IMR-90 (cell line): ENCODE results near the gene SCFD2. TPM values are rescaled to one million over a fixed set of nuclear protein-coding genes. Genes with fewer than 3 reads are reported as not detected.

ENCODE experiments used
- ATAC-seq: fragments of 200-7000 bp; cut with Tn5 transposase; 2 replicates; pipeline ENCODE4 v1.9.1; 2020; ENCODE audit warnings: low read depth, mild to moderate bottlenecking, moderate library complexity
- BruUV-seq: library from RNA; stranded (reverse); fragments of 400-500 nt; replicated peaks from 2 replicates; lab custom pipeline; 2021; lab: Mats Ljungman, UMichigan
- CTCF ChIA-PET: fragments of 300-600 bp; formaldehyde crosslinking; extraction: SDS; loops from one replicate; lab custom pipeline; 2021; ENCODE audit warnings: antibody characterized with exemption; lab: Yijun Ruan, JAX
- POLR2A ChIA-PET: fragments of 300-600 bp; sonication (Branson Sonifier 250); formaldehyde crosslinking; loops from one replicate; lab custom pipeline; 2022; ENCODE audit warnings: antibody characterized with exemption; ENCODE audit not compliant: unreplicated experiment; lab: Charles Lee
- DNase-seq: peaks from one replicate; pipeline ENCODE4 v3.0.0; 2013
- H2AFZ ChIP-seq: replicated peaks from 2 replicates; pipeline ENCODE3; 2013; ENCODE audit warnings: low read length, mild to moderate bottlenecking; ENCODE audit not compliant: poor library complexity
- H2AK5ac ChIP-seq: 2 replicates; pipeline ENCODE4 v1.6.1; 2013; ENCODE audit warnings: low read depth, low read length, inconsistent platforms
- H2AK9ac ChIP-seq: replicated peaks from 2 replicates; pipeline ENCODE3; 2013; ENCODE audit warnings: mild to moderate bottlenecking, low read depth, low read length, moderate library complexity; ENCODE audit not compliant: poor library complexity
- H2BK120ac ChIP-seq: 2 replicates; pipeline ENCODE4 v1.6.1; 2013; ENCODE audit warnings: low read depth, low read length, inconsistent platforms
- H2BK15ac ChIP-seq: 3 replicates; pipeline ENCODE4 v1.6.1; 2013; ENCODE audit warnings: low read depth, low read length, inconsistent platforms
- H2BK20ac ChIP-seq: 2 replicates; pipeline ENCODE4 v1.6.1; 2013; ENCODE audit warnings: low read depth, mild to moderate bottlenecking, inconsistent platforms, low read length, moderate library complexity
- H2BK5ac ChIP-seq: 2 replicates; pipeline ENCODE4 v1.6.1; 2013; ENCODE audit warnings: mild to moderate bottlenecking, low read depth, low read length, inconsistent platforms; ENCODE audit not compliant: poor library complexity, severe bottlenecking
- H3K14ac ChIP-seq: replicated peaks from 2 replicates; pipeline ENCODE4 v1.6.1; 2013; ENCODE audit warnings: low read depth, low read length, inconsistent platforms
- H3K18ac ChIP-seq: 2 replicates; pipeline ENCODE4 v1.6.1; 2013; ENCODE audit warnings: low read depth, low read length, control low read depth
- H3K23ac ChIP-seq: 2 replicates; pipeline ENCODE4 v1.6.1; 2013; ENCODE audit warnings: low read depth, low read length, inconsistent platforms
- H3K27ac ChIP-seq: 2 replicates; pipeline ENCODE4 v1.5.1; 2013; ENCODE audit warnings: mild to moderate bottlenecking, control low read depth, low read length; ENCODE audit not compliant: insufficient read depth
- H3K27me3 ChIP-seq: 2 replicates; pipeline ENCODE4 v1.6.1; 2013; ENCODE audit warnings: low read length; ENCODE audit not compliant: control insufficient read depth, insufficient read depth
- H3K36me3 ChIP-seq: 2 replicates; pipeline ENCODE4 v1.6.1; 2013; ENCODE audit warnings: low read length, mixed read lengths; ENCODE audit not compliant: control insufficient read depth, insufficient read depth
- H3K4ac ChIP-seq: 2 replicates; pipeline ENCODE4 v1.6.1; 2013; ENCODE audit warnings: low read depth, low read length, inconsistent platforms
- H3K4me1 ChIP-seq: 2 replicates; pipeline ENCODE4 v1.6.1; 2013; ENCODE audit warnings: low read length, mixed read lengths; ENCODE audit not compliant: control insufficient read depth, insufficient read depth
- H3K4me2 ChIP-seq: 2 replicates; pipeline ENCODE4 v1.6.1; 2013; ENCODE audit warnings: low read depth, mild to moderate bottlenecking, control low read depth, low read length, moderate library complexity
- H3K4me3 ChIP-seq: 2 replicates; pipeline ENCODE4 v1.5.1; 2013; ENCODE audit warnings: low read depth, mild to moderate bottlenecking, control low read depth, low read length, moderate library complexity; ENCODE audit not compliant: insufficient read depth
- H3K56ac ChIP-seq: 2 replicates; pipeline ENCODE4 v1.6.1; 2013; ENCODE audit warnings: low read length, inconsistent platforms; ENCODE audit not compliant: insufficient read depth; ENCODE audit errors: extremely low read depth
- H3K79me1 ChIP-seq, 2 experiments: 2 replicates each; pipeline ENCODE4 v1.6.1; 2013; ENCODE audit warnings: low read length in 2 of 2, inconsistent platforms in 1 of 2, low read depth in 1 of 2
- H3K9ac ChIP-seq: 2 replicates; pipeline ENCODE4 v1.6.1; 2013; ENCODE audit warnings: low read depth, low read length, control low read depth
- H3K9me1 ChIP-seq: 2 replicates; pipeline ENCODE4 v1.6.1; 2013; ENCODE audit warnings: low read length, inconsistent platforms; ENCODE audit not compliant: insufficient read depth
- H3K9me3 ChIP-seq: 2 replicates; pipeline ENCODE4 v1.6.1; 2013; ENCODE audit warnings: low read length; ENCODE audit not compliant: control insufficient read depth, insufficient read depth
- H4K20me1 ChIP-seq: 2 replicates; pipeline ENCODE4 v1.6.1; 2013; ENCODE audit warnings: low read length, inconsistent platforms; ENCODE audit not compliant: insufficient read depth
- H4K5ac ChIP-seq: 2 replicates; pipeline ENCODE4 v1.6.1; 2013; ENCODE audit warnings: mild to moderate bottlenecking, low read depth, low read length, control low read depth
- H4K8ac ChIP-seq, 2 experiments: 2 replicates each; pipeline ENCODE4 v1.6.1; 2013; ENCODE audit warnings: low read depth in 2 of 2, low read length in 2 of 2, control low read depth in 1 of 2, inconsistent platforms in 1 of 2
- H4K91ac ChIP-seq: 2 replicates; pipeline ENCODE4 v1.6.1; 2013; ENCODE audit warnings: low read depth, low read length, inconsistent platforms; ENCODE audit not compliant: insufficient read depth
- CEBPB ChIP-seq: IDR thresholded peaks from 2 replicates; pipeline ENCODE4 v1.6.1; 2012; ENCODE audit warnings: low read depth, low read length, improper control_type of control experiment
- CHD1 ChIP-seq: IDR thresholded peaks from 2 replicates; pipeline ENCODE4 v1.6.1; 2012; ENCODE audit warnings: low read depth, low read length, improper control_type of control experiment
- MXI1 ChIP-seq: IDR thresholded peaks from 2 replicates; pipeline ENCODE4 v1.6.1; 2012; ENCODE audit warnings: low read depth, mild to moderate bottlenecking, low read length, moderate library complexity, borderline replicate concordance
- USF2 ChIP-seq: fragments of 150-350 bp; IDR thresholded peaks from 2 replicates; pipeline ENCODE4 v1.6.1; 2017; ENCODE audit warnings: mild to moderate bottlenecking, antibody characterized with exemption, low read length, low read depth
- WGBS, 2 experiments: methylation state at CpG; one replicate each; pipeline versions ENCODE4 v1.1.5 to v1.1.7; 2013; ENCODE audit warnings: missing lambda C conversion rate in 2 of 2; ENCODE audit not compliant: insufficient read length in 1 of 2; ENCODE audit errors: extremely low coverage in 2 of 2; 5-methylcytosine and 5-hydroxymethylcytosine counted together
- dilution Hi-C: fragments of 300-500 bp; cut with HindIII; formaldehyde crosslinking; loops from one replicate; pipeline ENCODE4 v1.14.3; 2018; ENCODE audit warnings: low sequenced_read_pairs; ENCODE audit not compliant: unreplicated experiment
- in situ Hi-C: fragments of 300-500 bp; cut with MboI; formaldehyde crosslinking; loops from 3 replicates; pipeline ENCODE4 v1.14.3; 2019; ENCODE audit warnings: low sequenced_read_pairs, inconsistent platforms, mixed read lengths
- intact Hi-C: fragments of 100-400 bp; cut with micrococcal nuclease; formaldehyde crosslinking; loops from 2 replicates; pipeline ENCODE4 v1.10.0; 2022
- polyA plus RNA-seq, 3 experiments: library from polyadenylated mRNA; depleted of rRNA; stranded (reverse); fragments of >200 nt; gene quantifications; 2 replicates each; pipeline ENCODE4 v1.2.3, GENCODE V29; 2012; ENCODE audit warnings: low replicate concordance in 1 of 3
- total RNA-seq: library from RNA; depleted of rRNA; stranded (reverse); fragments of >200 nt; gene quantifications from 2 replicates; pipeline ENCODE4 v1.2.3, GENCODE V29; 2012

The SCFD2 gene
- total and polyA plus RNA-seq, 2 of the 4 experiments (the other 2 are of a cell fraction), result 18.9 to 62.4 TPM

GRCh38 chr4:53040459-53040815 lies 325.4 kb downstream of the SCFD2 start:
- H3K9ac ChIP-seq, result no peak overlapping the region
- no TSS peak for BruUV-seq
- TF ChIP-seq MXI1 (no peak), CEBPB (peak; percentile 65), USF2 (no peak), CHD1 (peak; percentile 48; the same call in 1 of the 2 replicates)
- no peak overlapping the region for H2AK5ac ChIP-seq
- peak; percentile 75 for ATAC-seq
- no peak overlapping the region for H4K91ac ChIP-seq
- no peak overlapping the region for H3K4me3 ChIP-seq
- H3K18ac ChIP-seq, result no peak overlapping the region
- WGBS, 2 experiments, result no CpG with 5 or more reads among the region's 2 CpGs
- H3K23ac ChIP-seq, result no peak overlapping the region
- no peaks in the 10 kb centered on the region for H3K27me3 ChIP-seq
- no peak overlapping the region for H3K4ac ChIP-seq
- H2BK5ac ChIP-seq, result peak overlapping the region; percentile 37
- H3K9me3 ChIP-seq, result no peaks in the 10 kb centered on the region
- no peak overlapping the region for H4K8ac ChIP-seq
- H2AK9ac ChIP-seq, result no peak overlapping the region
- in situ Hi-C loops (no loop called here), dilution Hi-C loops (no loop called here), intact Hi-C loops (no loop called here)
- no peaks in the 10 kb centered on the region for H3K36me3 ChIP-seq
- H4K5ac ChIP-seq, result no peak overlapping the region
- H3K27ac ChIP-seq, result no peak overlapping the region
- H3K79me1 ChIP-seq, result peaks cover 0 to 3% of the 10 kb centered on the region in 2 experiments; a peak in 1 of 4 replicates
- H2BK120ac ChIP-seq, result no peak overlapping the region
- no peak overlapping the region for H3K14ac ChIP-seq
- peaks cover 6% of the 10 kb centered on the region; the same call in 1 of the 2 replicates for H3K9me1 ChIP-seq
- H2BK20ac ChIP-seq, result no peak overlapping the region
- H3K4me1 ChIP-seq, result peaks cover 5% of the 10 kb centered on the region
- ChIA-PET POLR2A (no interaction called here), CTCF (no interaction called here)
- H2BK15ac ChIP-seq, result no peak overlapping the region
- H2AFZ ChIP-seq, result no peak overlapping the region
- peak overlapping the region; percentile 13; the same call in 1 of the 2 replicates for H3K4me2 ChIP-seq
- H4K20me1 ChIP-seq, result no peaks in the 10 kb centered on the region
- H3K56ac ChIP-seq, result no peak overlapping the region
- DNase-seq, result peak; percentile 70
